C4-2B (cell line): ENCODE results near the gene GRK2.

Source experiments
- CTCF ChIP-seq: fragments of 450-650 bp; conservative IDR thresholded peaks from 2 replicates; pipeline ENCODE4 v1.5.1; 2017; ENCODE audit warnings: mild to moderate bottlenecking
- ZFX ChIP-seq: fragments of 450-650 bp; IDR thresholded peaks from 2 replicates; pipeline ENCODE4 v1.6.1; 2017

- TF ChIP-seq CTCF = no peak
- TF ChIP-seq ZFX = no peak
Measured at GRCh38 chr11:67314218-67314617, 47.9 kb downstream of the GRK2 start.
